RPMI7951 (cell line): Measurements from ENCODE around the gene RGS7BP. TPM values are rescaled to one million over a fixed set of nuclear protein-coding genes. Genes with fewer than 3 reads are reported as not detected.
A peak's percentile ranks its signal among the peaks of the same experiment; 100 is the strongest.
"Not testable (repeated sequence)": the region's sequence is repeated elsewhere in the genome, so short reads cannot be mapped to it uniquely, and the experiment has no call there.

Experiments
- DNase-seq: peaks from one replicate; pipeline ENCODE4 v3.0.0-alpha.2; 2012; ENCODE audit warnings: low read depth
- total RNA-seq: library from RNA; depleted of rRNA; stranded (reverse); fragments of >200 nt; shearing (Covaris generic); gene quantifications from 2 replicates; pipeline ENCODE4 v1.2.3, GENCODE V29; 2014

The RGS7BP gene
- total RNA-seq, 1 experiment from 2014 or later: not detected

DNA sequence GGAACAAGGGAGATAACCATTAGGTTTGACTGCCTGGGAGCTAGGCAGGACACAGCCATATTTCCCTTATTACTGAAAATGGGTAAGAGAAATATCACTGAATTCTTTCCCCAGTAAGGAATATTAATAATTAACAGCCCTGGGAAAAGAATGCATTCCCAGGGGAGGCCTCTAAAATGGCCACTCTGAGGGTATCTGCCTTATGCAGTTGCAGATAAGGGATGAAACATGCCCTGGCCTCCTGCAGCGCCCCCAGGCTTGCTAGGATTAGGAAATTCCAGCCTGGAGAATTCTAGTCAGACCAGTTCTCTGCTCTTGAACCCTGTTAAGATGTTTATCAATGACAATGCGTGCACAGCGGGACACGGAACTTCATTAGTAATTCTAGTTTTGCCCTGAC lies 52.8 kb downstream of the RGS7BP start:
- DNase-seq: not testable (repeated sequence)

GRCh38 chr5:64566310-64566916 lies 60.6 kb downstream of the RGS7BP start:
- DNase-seq: no peak

- no peak for DNase-seq
Observed at GRCh38 chr5:64569858-64570257, 64.0 kb downstream of the RGS7BP start.

- DNase-seq: no peak
Observed at GRCh38 chr5:64570395-64570996, 64.7 kb downstream of the RGS7BP start.

DNA sequence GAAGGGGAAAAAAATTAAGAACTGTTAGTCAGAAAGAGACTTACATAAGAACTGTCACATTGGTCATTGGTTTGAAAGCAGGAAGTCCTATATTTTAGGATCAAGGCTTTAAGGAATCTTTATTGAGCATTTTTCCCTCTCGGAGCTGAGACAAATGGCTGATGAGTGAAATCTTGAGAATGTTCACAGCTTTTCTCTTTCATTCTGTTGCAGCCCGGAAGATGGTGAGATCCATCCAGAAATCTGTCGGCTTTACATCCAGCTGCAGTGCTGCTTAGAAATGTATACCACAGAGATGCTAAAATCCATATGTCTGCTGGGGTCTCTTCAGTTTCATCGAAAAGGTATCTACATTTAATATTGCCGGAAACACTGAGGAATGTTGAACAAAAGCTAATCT lies 69.7 kb downstream of the RGS7BP start:
- DNase-seq: no peak

DNA sequence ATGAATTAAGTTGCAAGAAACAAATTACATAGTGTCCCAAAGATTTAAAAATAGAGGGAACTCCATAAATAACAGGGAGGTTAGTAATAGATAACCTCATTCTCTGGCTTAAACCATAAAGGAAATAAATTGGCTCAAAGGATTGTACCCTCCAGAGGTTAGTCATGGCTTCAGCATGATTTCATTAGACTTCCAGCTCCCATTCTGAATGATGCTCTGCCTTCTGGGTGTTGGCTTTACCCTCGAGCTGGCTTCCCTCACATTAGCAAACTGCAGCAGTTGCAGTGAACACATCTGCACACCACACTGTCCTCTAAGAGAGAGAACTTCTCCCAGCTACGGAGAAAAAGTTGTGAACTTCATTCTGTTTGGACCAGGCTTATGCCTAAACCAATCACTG lies 70.4 kb downstream of the RGS7BP start:
- DNase-seq: no peak

DNA sequence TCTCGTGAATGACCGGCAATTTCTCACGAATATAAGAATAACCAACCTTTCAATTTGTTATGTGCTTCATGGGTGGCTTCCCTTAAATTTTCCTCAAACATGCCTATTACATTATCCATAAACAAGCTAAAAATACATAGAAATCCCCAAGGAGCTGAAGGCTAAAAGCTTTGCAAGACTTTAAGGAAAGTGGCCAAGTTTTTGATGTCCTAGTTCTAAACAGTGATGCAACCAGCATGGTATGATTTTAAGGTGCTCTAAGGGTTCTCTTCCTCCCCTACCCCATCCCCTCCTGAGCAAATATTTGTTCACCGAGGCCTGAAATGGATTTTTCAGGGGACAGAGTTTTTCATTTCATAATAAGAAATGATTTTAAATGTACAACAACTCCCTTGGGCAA lies 79.8 kb downstream of the RGS7BP start:
- no peak for DNase-seq

- no peak for DNase-seq
Observed at GRCh38 chr5:64587370-64587769, 81.6 kb downstream of the RGS7BP start.

- DNase-seq: no peak
Observed at GRCh38 chr5:64592730-64593341, 87.0 kb downstream of the RGS7BP start.

- DNase-seq: no peak
Observed at GRCh38 chr5:64594025-64594424, 88.2 kb downstream of the RGS7BP start.

- DNase-seq: no peak
Observed at GRCh38 chr5:64594601-64595000, 88.8 kb downstream of the RGS7BP start.

DNA sequence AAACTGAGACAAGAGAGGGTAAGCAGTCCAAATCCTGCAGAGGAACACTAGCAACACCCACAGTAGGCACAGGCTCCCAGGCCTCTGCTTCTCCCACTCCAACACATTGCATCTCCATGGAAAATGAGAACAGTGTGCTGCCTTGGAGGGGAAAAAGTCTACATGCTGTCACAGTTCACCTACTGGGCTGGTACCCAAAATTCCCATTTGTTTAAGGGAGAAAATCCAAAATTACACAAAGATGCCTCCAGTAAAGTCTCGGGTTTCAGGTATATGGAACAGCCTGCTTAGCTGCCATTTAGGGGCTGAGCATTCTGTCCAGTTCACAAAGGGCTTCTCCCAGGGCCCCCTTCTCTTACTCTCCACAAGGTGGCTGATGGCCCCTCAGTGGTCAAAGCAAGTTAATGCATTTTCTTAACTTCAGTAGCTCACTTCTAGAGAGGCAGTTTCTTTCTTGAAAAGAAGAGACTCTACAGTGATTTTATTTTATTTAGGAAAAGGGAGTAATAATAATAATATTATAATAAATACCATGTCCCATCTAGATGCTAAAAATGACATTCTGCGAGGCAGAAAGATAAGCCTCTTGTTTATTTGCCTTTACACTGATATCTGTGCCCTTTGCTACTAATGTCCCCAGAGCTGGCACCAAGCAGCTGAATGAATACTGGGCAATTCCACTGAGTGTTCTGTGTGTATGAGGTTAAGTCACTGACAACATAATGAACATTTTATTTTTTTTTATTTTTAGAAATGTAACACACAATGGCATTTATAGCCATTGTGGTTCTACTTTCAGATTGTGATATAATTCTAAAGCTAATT lies 89.4 kb downstream of the RGS7BP start:
- DNase-seq: no peak

DNA sequence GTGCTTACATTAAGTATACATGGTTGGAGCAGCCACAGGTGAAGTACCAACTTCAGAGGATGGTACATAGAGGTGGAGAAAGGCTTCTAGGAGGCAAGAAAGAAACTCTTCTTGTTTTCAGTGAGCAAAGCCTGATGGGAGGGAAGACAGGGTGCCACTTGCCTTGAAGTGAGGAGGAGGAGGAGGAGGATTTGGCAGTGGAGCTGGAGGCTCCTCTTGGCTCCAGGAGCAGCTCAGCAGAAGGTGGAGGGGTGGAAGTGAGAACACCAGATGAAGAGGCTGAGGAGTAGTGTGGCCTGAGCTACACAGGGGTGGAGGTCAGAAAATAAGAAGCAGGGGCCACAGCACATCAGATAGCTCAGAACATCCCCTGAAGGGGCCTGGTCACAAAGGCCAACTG lies 93.4 kb downstream of the RGS7BP start:
- DNase-seq: no peak

GRCh38 chr5:64603676-64604075 lies 97.9 kb downstream of the RGS7BP start:
- DNase-seq: no peak

DNA sequence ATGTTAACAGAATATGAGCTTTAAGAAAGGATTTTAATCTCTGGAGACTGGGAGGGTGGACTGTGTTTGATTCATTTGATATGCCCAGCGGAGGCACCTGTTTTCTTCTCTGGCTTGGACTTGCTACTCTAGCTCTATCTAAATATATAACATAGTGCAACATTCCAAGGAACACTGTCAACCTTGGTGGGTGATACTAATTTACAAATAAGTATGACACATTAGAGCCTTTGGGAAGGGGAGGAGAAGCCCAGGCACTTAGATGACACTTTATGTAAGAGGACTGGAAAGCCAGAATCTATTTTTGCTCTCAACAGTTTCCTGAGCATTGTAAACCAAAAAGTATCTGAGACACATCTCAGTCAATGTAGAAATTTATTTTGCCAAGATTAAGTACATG lies 101.1 kb downstream of the RGS7BP start:
- no peak for DNase-seq

GRCh38 chr5:64612344-64612961 lies 106.6 kb downstream of the RGS7BP start:
- DNase-seq: peak; percentile 36

DNA sequence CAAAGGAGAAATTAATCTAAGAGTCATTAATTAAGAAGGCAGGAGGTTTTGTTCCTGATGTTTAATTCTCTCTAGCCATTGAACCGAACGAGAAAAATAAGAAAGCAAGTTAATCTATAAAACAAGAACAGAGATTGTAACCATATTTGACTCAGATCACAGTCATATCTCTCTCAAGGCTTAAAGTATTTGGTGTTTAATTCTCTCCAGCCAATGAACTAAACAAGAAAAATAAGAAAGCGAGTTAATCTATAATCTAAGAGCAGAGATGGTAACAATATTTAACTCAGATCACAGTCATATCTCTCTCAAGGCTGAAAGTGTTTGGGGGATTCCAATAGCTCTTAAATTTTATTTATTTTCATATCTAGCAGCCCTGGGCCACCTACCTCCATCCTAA lies 110.1 kb downstream of the RGS7BP start:
- no peak for DNase-seq

- DNase-seq: no peak
Observed at GRCh38 chr5:64619609-64620008, 113.8 kb downstream of the RGS7BP start.

DNA sequence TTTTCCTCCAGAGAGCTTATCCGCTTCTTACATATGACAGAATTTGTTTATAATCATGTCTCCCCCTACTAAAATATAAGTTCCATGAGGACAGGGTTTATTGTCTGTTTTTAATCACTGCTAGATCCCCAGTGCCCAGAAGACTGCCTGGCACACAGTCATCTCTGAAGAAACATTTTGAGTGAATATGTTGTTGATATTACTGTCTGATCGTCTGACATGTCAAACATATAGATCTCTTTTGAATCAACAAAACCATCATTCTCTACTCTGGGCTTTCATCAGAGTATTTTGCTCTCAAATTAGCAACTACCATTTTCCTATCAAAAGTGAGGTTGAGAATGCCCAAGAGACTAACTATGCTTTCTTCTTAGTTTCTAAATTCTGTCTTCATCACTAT lies 117.2 kb downstream of the RGS7BP start:
- DNase-seq: no peak

DNA sequence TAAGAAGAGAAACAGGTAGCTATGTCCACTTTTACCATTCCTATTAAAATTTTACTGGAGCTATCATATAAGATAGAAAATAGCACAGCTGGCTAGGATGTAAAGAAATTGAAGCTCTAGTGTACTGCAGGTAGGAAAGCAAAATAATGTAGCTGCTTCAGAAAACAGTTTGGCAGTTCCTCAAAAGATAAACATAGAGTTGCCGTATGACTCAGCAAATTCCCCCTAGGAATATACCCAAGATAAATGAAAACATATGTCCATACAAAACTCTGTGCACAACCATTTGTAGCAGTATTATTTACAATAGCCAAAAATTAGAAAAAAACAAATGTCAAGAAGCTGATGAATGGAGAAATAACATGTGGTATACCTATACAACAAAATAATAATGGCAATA lies 119.9 kb downstream of the RGS7BP start:
- peak; percentile 67 for DNase-seq

- DNase-seq: no peak
Observed at GRCh38 chr5:64628901-64629300, 123.1 kb downstream of the RGS7BP start.

DNA sequence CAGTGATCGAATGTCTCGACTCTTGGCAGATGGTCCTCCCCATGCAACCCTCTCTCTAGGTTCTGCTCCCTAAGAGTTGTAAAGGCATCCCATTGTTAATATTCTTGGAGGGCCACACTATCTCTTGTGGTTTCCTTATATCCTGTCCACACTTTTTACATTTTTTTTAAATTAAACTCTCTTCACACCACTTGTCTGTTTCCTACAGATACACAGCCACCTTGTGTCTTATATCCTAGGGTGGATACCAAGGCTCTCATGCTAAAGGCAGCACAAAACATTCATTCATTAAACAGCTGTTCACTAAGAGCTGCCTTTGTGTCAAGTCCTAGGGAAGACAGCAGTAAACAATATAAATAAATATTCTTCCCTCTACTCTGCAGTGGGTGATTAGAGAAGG lies 124.0 kb downstream of the RGS7BP start:
- DNase-seq: peak; percentile 16
